H9 (cell line): ENCODE results near the gene SYNE2. TPM values are rescaled to one million over a fixed set of nuclear protein-coding genes. Genes with fewer than 3 reads are reported as not detected.
A peak's percentile ranks its signal among the peaks of the same experiment; 100 is the strongest.

Experiments used
- DNase-seq: peaks from one replicate; pipeline ENCODE4 v3.0.0-alpha.2; 2017
- H2AFZ ChIP-seq: one replicate; pipeline ENCODE4 v1.6.1; 2013; ENCODE audit warnings: mild to moderate bottlenecking, low read length, control low read depth, moderate library complexity
- H2AK5ac ChIP-seq: 2 replicates; pipeline ENCODE4 v1.6.1; 2013; ENCODE audit warnings: low read length, control low read depth, mixed read lengths; ENCODE audit not compliant: insufficient read length
- H2BK120ac ChIP-seq: one replicate; pipeline ENCODE4 v1.6.1; 2013; ENCODE audit warnings: low read depth, mild to moderate bottlenecking, low read length, control low read depth, inconsistent platforms; ENCODE audit not compliant: poor library complexity, severe bottlenecking
- H2BK12ac ChIP-seq: 2 replicates; pipeline ENCODE4 v1.6.1; 2013; ENCODE audit warnings: low read length, control low read depth, mixed read lengths, low read depth; ENCODE audit not compliant: insufficient read length
- H2BK15ac ChIP-seq: 2 replicates; pipeline ENCODE4 v1.6.1; 2013; ENCODE audit warnings: low read depth, low read length, control low read depth
- H2BK20ac ChIP-seq: one replicate; pipeline ENCODE4 v1.6.1; 2013; ENCODE audit warnings: low read depth, mild to moderate bottlenecking, low read length, control low read depth, inconsistent platforms; ENCODE audit not compliant: poor library complexity, severe bottlenecking
- H2BK5ac ChIP-seq: 2 replicates; pipeline ENCODE4 v1.6.1; 2013; ENCODE audit warnings: low read length, control low read depth, mixed read lengths; ENCODE audit not compliant: insufficient read length
- H3K14ac ChIP-seq: 2 replicates; pipeline ENCODE4 v1.6.1; 2013; ENCODE audit warnings: low read length, control low read depth; ENCODE audit not compliant: insufficient read depth
- H3K18ac ChIP-seq: 2 replicates; pipeline ENCODE4 v1.6.1; 2013; ENCODE audit warnings: low read depth, mild to moderate bottlenecking, mixed read lengths, low read length, control low read depth; ENCODE audit not compliant: insufficient read length
- H3K23ac ChIP-seq: 2 replicates; pipeline ENCODE4 v1.6.1; 2013; ENCODE audit warnings: low read length, control low read depth, mixed read lengths, low read depth; ENCODE audit not compliant: insufficient read length
- H3K23me2 ChIP-seq: 2 replicates; pipeline ENCODE4 v1.6.1; 2013; ENCODE audit warnings: low read depth, mild to moderate bottlenecking, mixed read lengths, low read length, control low read depth; ENCODE audit not compliant: insufficient read length, poor library complexity, severe bottlenecking
- H3K27ac ChIP-seq: 2 replicates; pipeline ENCODE4 v1.5.1; 2013; ENCODE audit warnings: low read length, control low read depth, mixed read lengths, low read depth; ENCODE audit not compliant: insufficient read length
- H3K27me3 ChIP-seq: 2 replicates; pipeline ENCODE4 v1.6.1; 2013; ENCODE audit warnings: low read length, control low read depth, inconsistent platforms; ENCODE audit not compliant: insufficient read depth
- H3K4ac ChIP-seq: 2 replicates; pipeline ENCODE4 v1.6.1; 2013; ENCODE audit warnings: low read depth, mild to moderate bottlenecking, control low read depth, inconsistent platforms, low read length, moderate library complexity
- H3K4me1 ChIP-seq: 2 replicates; pipeline ENCODE4 v1.6.1; 2013; ENCODE audit warnings: low read length, control low read depth, inconsistent platforms; ENCODE audit not compliant: insufficient read depth
- H3K4me2 ChIP-seq: 2 replicates; pipeline ENCODE4 v1.6.1; 2013; ENCODE audit warnings: low read length, control low read depth, mixed read lengths; ENCODE audit not compliant: insufficient read length, insufficient read depth
- H3K56ac ChIP-seq: 2 replicates; pipeline ENCODE4 v1.6.1; 2013; ENCODE audit warnings: low read depth, mild to moderate bottlenecking, mixed read lengths, low read length, control low read depth; ENCODE audit not compliant: insufficient read length
- H3K79me1 ChIP-seq: 2 replicates; pipeline ENCODE4 v1.6.1; 2013; ENCODE audit warnings: low read depth, mild to moderate bottlenecking, moderate library complexity, low read length, control low read depth, inconsistent platforms; ENCODE audit not compliant: insufficient read depth, poor library complexity, severe bottlenecking
- H3K79me2 ChIP-seq: 2 replicates; pipeline ENCODE4 v1.6.1; 2013; ENCODE audit warnings: low read length, control low read depth, inconsistent platforms; ENCODE audit not compliant: insufficient read depth
- H3K9ac ChIP-seq: 2 replicates; pipeline ENCODE4 v1.6.1; 2013; ENCODE audit warnings: low read length, control low read depth, mixed read lengths; ENCODE audit not compliant: insufficient read length; ENCODE audit errors: extremely low read depth
- H3K9me3 ChIP-seq: one replicate; pipeline ENCODE4 v1.6.1; 2013; ENCODE audit warnings: low read depth, low read length, inconsistent platforms; ENCODE audit not compliant: control insufficient read depth
- H3T11ph ChIP-seq: one replicate; pipeline ENCODE4 v1.6.1; 2013; ENCODE audit warnings: mild to moderate bottlenecking, low read length, control low read depth, inconsistent platforms
- H4K20me1 ChIP-seq: one replicate; pipeline ENCODE4 v1.6.1; 2013; ENCODE audit not compliant: control insufficient read depth, insufficient read length, insufficient read depth
- H4K5ac ChIP-seq: 2 replicates; pipeline ENCODE4 v1.6.1; 2013; ENCODE audit warnings: low read depth, mild to moderate bottlenecking, mixed read lengths, low read length, control low read depth; ENCODE audit not compliant: insufficient read length
- H4K8ac ChIP-seq: replicated peaks from 2 replicates; pipeline ENCODE4 v1.6.1; 2013; ENCODE audit warnings: low read length, control low read depth, mixed read lengths, low read depth; ENCODE audit not compliant: insufficient read length
- H4K91ac ChIP-seq: 2 replicates; pipeline ENCODE4 v1.6.1; 2013; ENCODE audit warnings: low read depth, mild to moderate bottlenecking, moderate library complexity, mixed read lengths, low read length, control low read depth; ENCODE audit not compliant: insufficient read length
- H3K27ac Mint-ChIP-seq, 3 experiments: 2 replicates in 2 of 3; 3 replicates in 1 of 3; pipeline ENCODE4 v1.8.0; 2020 to 2021; ENCODE audit warnings: mixed read lengths in 3 of 3, mild to moderate bottlenecking in 1 of 3, moderate library complexity in 1 of 3
- H3K27me3 Mint-ChIP-seq: 2 replicates; pipeline ENCODE4 v1.8.0; 2021; ENCODE audit warnings: low read depth, mild to moderate bottlenecking, moderate library complexity, mixed read lengths
- H3K36me3 Mint-ChIP-seq, 3 experiments: 2 replicates in 2 of 3; 3 replicates in 1 of 3; pipeline ENCODE4 v1.8.0; 2020 to 2021; ENCODE audit warnings: low read depth in 3 of 3, mixed read lengths in 3 of 3; ENCODE audit not compliant: insufficient read depth in 1 of 3
- H3K4me1 Mint-ChIP-seq, 2 experiments: 2 replicates each; pipeline ENCODE4 v1.8.0; 2020; ENCODE audit warnings: mixed read lengths in 2 of 2
- H3K4me3 Mint-ChIP-seq, 2 experiments: 2 replicates in 1 of 2; 3 replicates in 1 of 2; pipeline ENCODE4 v1.8.0; 2020 to 2021; ENCODE audit warnings: mild to moderate bottlenecking in 2 of 2, mixed read lengths in 2 of 2, moderate library complexity in 1 of 2
- H3K9me3 Mint-ChIP-seq, 2 experiments: 2 replicates in 1 of 2; 3 replicates in 1 of 2; pipeline ENCODE4 v1.8.0; 2020; ENCODE audit warnings: mild to moderate bottlenecking in 2 of 2, mixed read lengths in 2 of 2, moderate library complexity in 1 of 2
- WGBS: extraction: QIAGEN DNeasy Blood & Tissue Kit; methylation state at CpG from one replicate; pipeline ENCODE4 v1.1.7; 2013; ENCODE audit warnings: missing lambda C conversion rate, low lambda C conversion rate, mixed read lengths; ENCODE audit not compliant: insufficient read length; ENCODE audit errors: extremely low coverage; 5-methylcytosine and 5-hydroxymethylcytosine counted together
- total RNA-seq: library from RNA; stranded (reverse); gene quantifications from 2 replicates; pipeline ENCODE4 v1.2.1, GENCODE V29; 2021
- TF ChIP-seq, protein P1 (sequence below): fragments of 200-600 bp; sonication (generic); conservative IDR thresholded peaks from 3 replicates; pipeline ENCODE4 v1.8.0; 2021; ENCODE audit warnings: antibody characterized with exemption, mild to moderate bottlenecking

Gene SYNE2
- total RNA-seq, 1 experiment from 2014 or later: 43.3 TPM

- peaks cover 25% of the 10 kb centered on the region for H3K27me3 Mint-ChIP-seq
- peaks cover 13% of the 10 kb centered on the region for H3K23me2 ChIP-seq
- H2BK15ac ChIP-seq: no peak overlapping the region
- H3K9me3 ChIP-seq: no peaks in the 10 kb centered on the region
- H4K20me1 ChIP-seq: no peaks in the 10 kb centered on the region
- H3K4ac ChIP-seq: no peak overlapping the region
- no peaks in the 10 kb centered on the region; a peak in 1 of 5 replicates for H3K9me3 Mint-ChIP-seq
- H2BK12ac ChIP-seq: no peak overlapping the region
- no peaks in the 10 kb centered on the region for H3K4me1 ChIP-seq
- no peak overlapping the region for H2BK120ac ChIP-seq
- H2BK5ac ChIP-seq: no peak overlapping the region
- no peak for DNase-seq
- H3K79me2 ChIP-seq: peaks cover 6% of the 10 kb centered on the region; the same call in 1 of the 2 replicates
- H4K5ac ChIP-seq: no peak overlapping the region
- H3K27ac Mint-ChIP-seq: peak overlapping the region in 2 of 3 experiments; percentile 92 to 94; a peak in 4 of 7 replicates
- peaks cover 15 to 19% of the 10 kb centered on the region in 2 experiments for H3K4me1 Mint-ChIP-seq
- H3K27me3 ChIP-seq: no peaks in the 10 kb centered on the region
- H3K14ac ChIP-seq: peak overlapping the region; percentile 60; the same call in 1 of the 2 replicates
- H3T11ph ChIP-seq: no peak overlapping the region
- no peak overlapping the region for H2AK5ac ChIP-seq
- no peaks in the 10 kb centered on the region for H3K79me1 ChIP-seq
- H4K91ac ChIP-seq: no peak overlapping the region
- no peak overlapping the region for H3K56ac ChIP-seq
- no peak overlapping the region for H2BK20ac ChIP-seq
- H3K9ac ChIP-seq: peak overlapping the region; percentile 77
- WGBS: no CpG with 5 or more reads among the region's 18 CpGs
- peak overlapping the region; percentile 80 to 89 for H3K4me3 Mint-ChIP-seq
- no peak overlapping the region for H3K23ac ChIP-seq
- TF ChIP-seq, protein P1, sequence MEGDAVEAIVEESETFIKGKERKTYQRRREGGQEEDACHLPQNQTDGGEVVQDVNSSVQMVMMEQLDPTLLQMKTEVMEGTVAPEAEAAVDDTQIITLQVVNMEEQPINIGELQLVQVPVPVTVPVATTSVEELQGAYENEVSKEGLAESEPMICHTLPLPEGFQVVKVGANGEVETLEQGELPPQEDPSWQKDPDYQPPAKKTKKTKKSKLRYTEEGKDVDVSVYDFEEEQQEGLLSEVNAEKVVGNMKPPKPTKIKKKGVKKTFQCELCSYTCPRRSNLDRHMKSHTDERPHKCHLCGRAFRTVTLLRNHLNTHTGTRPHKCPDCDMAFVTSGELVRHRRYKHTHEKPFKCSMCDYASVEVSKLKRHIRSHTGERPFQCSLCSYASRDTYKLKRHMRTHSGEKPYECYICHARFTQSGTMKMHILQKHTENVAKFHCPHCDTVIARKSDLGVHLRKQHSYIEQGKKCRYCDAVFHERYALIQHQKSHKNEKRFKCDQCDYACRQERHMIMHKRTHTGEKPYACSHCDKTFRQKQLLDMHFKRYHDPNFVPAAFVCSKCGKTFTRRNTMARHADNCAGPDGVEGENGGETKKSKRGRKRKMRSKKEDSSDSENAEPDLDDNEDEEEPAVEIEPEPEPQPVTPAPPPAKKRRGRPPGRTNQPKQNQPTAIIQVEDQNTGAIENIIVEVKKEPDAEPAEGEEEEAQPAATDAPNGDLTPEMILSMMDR: no peak
- peak overlapping the region; percentile 83 for H3K4me2 ChIP-seq
- H3K36me3 Mint-ChIP-seq: no peaks in the 10 kb centered on the region
- H2AFZ ChIP-seq: peak overlapping the region; percentile 81
- H3K27ac ChIP-seq: no peak overlapping the region
- H4K8ac ChIP-seq: no peak overlapping the region
- no peak overlapping the region for H3K18ac ChIP-seq
These were observed 460 bp upstream of the SYNE2 start for GRCh38 chr14:63852271-63852816.
